Stimulated activated CD4-positive, alpha-beta T cell treated with anti-CD3 and anti-CD28 coated beads, Interleukin-1b, Interleukin-23, amount 100 ng/mL, for 4 hours (primary cell): Measurements from ENCODE around the gene INPP4A.
A peak's percentile ranks its signal among the peaks of the same experiment; 100 is the strongest.

Source experiments
- DNase-seq, 2 donors: peaks; one replicate each; pipeline ENCODE4 v3.0.0-alpha.2; 2020; ENCODE audit warnings: low read depth in 2 of 2

Gene INPP4A

DNA sequence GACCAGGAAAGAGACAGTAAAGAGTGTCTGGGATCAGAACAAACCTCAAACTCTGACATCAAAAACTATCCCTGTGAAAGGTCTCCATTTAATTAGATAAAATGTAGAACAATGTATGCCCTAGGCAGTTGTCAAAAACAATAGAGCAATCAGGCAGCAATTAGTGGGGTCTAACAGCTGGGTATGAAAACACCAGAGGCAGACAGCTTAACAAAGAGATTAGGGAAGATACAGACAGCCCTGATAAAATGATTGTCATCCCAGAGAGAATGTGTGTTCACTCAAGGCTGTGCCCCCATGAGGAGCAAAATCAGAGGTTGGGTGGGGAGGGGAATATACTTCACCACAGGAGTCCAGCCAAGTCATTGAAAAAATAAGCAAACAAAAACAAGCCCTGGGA is 50.0 kb downstream of the INPP4A start:
- DNase-seq = no peak

DNA sequence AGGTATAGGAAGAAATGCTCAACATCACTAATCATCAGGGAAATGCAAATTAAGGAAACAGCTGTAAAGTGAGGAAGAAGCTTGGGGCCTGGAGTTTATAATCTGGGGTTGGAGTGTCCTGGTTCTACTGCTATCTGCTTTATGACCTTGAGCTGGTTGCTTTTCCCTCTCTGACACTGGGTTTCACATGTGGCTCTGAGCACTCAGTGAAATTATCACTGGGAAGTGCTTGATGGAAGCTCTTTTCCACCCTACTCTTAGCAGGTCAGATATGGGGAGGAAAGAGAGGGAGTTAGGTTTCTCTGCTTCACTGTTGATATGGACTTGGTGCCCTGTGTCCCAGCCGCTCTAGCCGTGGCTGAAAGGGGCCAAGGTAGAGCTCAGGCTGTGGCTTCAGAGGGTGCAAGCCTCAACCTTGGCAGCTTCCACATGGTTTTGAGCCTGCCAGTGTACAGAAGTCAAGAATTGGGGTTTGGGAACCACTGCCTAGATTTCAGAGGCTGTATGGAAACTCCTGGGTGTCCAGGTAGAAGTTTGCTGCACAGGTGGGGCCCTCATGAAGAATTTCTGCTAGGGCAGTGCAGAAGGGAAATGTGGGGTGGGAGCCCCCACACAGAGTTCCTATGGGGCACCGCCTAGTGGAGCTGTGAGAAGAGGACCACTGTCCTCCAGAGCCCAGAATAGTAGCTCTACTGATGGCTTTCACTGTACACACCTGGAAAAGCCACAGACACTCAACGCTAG is 52.3 kb downstream of the INPP4A start:
- DNase-seq = no peak

DNA sequence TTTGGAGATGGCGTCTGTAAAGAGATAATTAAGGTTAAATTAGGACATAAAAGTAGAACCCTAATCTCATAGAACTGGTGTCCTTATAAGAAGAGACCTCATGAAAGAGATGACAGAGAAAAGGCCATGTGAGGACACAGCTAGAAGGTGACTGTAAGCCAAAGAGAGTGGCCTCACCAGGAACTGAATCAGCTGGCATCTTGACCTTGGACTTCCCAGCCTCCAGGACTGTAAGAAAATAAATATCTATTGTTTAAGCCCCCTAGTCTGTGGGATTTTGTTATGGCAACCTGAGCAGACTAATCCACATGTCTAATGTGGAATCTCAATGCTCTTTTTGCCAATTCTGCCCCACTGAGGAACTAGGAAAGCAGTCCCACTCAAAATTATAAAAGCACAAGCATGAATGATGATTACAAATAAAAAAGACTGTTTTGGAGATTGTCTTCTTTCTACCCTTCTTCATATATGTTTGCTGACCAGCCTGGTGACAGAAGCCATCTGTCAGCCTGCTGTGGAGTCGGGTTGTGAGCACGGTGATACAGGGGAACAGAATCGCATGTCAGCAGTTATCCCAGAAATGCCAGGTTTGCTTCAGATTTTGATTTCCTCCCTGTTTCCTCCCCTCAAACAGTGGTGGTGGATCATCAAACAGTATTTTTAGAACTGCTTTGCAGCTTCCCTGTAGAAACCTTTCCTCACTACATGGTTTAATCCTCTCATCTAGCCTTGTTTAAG is 54.2 kb downstream of the INPP4A start:
- no peak for DNase-seq

DNA sequence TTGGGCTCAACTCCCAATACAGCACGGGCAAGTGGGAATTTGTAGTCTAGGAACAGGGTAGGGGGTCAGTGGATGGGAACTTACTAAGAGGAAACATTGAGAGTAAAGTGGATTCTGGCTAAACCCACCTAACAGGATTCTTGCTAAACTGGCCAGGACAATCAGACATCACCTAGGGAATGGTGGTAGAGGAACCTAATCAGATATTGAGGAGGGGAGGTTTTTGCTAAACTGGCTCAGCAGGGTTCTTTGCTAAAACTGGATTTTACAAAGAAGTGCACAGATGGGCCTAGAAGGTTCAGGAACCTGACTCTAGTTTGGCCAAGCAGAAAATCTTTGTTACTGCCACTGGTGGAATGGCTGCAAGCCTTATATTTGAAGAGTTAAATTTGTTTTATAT is 55.9 kb downstream of the INPP4A start:
- no peak for DNase-seq

DNA sequence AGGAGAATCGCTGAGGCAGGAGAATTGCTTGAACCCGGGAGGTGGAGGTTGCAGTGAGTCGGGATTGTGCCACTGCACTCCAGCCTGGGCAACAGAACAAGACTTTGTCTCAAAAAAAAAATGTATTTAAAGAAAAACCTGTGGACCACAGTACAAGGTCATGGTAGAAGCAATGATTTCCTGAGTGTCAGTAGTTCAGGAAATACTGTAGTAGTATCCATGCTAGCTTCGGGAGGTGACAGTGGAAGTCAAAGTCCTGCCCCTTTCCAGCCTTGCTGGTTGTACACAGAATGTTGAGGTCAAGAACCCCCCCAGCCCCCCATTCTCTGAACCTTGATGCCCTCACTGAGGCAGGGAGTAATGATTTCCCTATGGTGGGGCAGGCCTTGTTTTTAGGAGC is 56.6 kb downstream of the INPP4A start:
- no peak for DNase-seq

DNA sequence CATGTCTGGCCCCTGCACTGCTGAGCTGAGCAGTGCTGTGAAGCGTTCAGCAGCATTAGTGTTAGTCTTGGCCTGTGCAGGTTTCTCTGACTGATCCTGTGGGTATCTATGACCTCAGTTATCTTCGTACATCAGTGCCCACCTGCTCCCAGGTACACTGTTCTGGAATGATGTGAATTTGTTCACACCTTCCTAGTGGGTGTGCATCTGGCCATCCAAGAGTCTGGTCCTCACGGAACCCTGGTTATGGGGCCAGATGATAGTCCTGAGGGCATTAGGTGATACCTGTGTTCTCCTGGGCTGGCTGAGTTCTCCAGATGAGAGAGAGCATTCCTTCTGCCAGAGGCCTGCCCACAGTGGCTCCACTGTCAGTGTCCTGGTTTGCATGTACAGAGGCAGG is 57.2 kb downstream of the INPP4A start:
- DNase-seq = no peak

DNA sequence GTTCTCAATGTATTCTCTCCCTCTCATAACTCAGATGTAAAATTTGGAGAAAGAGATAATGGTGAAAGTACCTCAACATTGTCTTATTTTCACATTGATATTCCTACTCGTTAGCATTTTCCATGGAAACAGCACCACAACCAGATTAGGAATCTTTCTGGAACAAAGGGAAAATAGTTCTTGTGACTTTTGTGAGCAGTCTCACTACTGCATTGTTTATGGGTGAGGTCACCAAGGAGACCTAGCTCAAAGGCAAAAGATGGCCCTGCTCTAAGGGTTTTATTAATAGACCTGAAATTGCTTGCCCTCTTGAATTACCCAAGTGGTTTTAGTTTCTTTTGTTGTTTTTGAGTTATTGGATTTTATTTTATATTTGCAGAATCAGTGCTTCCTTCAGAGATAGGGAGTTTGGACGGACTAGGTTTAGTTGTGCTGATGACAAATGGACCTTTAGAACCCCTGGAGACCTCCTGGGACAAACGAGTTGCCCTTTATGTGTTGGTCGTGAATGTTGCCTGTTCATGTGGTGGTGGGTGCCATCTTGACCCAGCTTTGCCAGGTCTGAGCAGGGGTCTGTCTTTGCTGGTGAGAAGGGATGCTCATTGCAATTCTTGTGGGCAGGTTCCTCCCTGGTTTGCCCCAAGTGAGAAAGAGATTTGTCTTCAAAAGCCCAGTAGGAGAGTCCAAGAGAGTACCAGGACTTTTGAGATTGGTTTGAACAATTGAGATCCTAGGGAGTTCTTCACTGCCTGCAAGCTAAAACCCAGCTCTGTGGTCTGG is 58.1 kb downstream of the INPP4A start:
- DNase-seq = no peak

DNA sequence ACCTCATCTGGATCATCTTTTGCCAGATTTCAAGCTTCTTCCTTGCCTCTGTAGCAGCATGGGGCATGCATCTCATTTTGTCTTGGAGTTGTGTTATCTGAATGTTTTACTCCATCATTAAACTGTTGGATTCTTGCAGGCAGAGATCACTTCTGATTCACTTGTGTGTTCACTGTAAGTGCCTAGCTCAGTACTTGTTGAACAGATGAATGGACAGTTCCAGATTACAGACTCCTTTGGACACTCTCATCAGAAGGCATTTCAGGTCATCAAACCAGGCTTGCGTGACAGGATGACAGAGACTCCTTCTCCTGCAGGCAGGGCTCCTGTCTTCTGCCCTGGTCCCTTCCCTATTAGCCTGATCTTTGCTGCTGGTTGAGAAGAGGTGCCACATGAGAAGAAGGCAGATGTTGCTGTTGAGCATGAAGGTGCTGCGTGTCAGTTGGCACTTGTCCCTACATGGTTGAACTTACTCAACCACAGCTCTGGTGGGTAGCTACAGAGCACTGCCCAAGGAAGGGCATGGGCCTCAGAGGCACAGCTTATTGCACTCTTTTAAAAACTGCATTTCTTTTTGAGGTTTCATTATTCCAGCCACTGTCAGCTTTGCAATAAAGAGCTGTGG is 58.9 kb downstream of the INPP4A start:
- no peak for DNase-seq

DNA sequence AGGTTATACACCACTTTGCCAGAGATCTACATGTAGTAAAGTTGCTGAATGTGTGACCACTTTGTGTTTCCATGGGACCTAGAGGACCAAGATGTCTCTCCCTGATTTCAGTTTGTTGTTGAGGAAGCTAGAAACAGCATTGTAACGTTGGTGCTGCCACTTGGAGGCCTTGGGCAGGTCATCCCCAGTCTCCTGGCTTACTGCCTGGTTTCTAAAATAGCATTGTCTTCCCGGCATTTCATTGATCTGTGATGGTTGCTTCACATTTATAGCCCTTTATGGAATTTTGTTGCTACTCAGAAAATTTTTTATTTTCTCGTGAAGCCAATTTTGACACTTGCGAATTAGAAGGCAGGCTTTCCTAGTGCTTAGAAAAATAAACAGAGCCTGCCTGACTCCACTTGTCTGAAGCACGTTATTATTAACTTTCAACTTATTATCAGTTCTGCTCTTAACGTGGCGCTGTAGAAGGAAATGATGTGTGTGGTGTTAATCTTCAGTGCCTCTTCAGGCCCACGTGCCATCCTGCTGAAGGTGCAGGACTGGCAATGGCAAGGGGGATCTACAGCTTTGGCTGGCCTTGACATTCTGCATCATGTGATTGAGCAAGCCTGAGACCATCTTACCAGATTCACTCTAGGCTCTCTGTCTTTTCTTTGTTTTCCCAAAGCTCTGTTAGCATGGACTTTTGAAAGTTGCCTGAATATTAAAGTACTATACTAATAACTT is 59.9 kb downstream of the INPP4A start:
- DNase-seq = no peak

DNA sequence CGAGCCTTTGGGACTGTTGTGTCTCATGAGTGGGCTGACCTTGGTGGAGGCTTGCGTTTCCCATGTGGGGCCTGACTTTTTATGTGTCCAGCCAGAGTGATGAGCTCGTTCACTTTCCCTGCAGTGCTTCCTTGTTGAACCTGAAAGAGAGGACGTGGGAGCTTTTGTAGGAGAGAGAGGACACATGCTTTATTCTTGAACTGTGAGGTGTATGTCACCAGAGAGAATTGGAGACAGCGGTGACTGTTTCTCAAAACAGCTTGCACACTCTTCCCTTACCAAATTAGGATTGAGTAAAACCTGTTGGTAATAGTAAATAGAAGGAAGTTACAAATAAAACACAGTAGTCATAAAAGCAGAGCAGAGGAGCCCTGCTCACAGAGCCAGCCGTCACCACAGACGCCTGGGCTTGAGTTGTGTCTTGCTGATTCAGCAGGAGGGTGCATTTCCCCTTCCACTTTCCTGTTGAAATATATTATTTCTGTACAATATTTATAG is 60.7 kb downstream of the INPP4A start:
- no peak for DNase-seq

DNA sequence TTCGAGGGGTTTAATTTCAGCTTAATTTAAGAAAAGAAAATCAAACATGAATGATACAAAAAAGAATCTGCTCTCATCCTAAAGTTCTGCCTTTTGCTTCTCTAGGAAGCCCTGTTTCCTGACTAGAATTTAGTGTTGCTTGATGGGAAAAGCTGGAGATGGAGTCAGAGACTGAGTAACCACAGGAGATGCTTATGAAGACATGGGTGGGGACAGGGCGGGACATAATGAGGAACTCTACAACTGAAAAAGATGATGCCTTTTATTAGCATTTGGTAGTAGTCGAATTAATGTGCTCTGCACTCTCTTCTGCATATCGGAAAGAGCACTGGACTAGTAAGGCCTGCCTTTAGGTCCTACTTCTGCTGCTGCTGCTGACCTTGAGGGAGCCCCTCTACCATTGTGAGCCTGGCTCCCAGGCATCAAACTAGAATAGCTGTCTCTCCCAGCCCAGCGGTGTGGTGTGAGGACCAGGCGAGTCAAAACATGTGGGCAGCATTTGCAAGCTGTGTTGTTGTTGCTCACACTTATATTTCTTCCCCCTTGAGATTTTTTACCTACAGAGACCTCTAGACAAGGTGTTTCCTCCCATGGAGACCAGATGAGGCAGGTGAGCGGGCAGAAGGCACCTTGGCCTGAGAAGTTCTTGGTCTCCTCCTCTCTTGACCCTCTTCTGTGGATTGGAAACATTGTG is 61.5 kb downstream of the INPP4A start:
- no peak for DNase-seq

DNA sequence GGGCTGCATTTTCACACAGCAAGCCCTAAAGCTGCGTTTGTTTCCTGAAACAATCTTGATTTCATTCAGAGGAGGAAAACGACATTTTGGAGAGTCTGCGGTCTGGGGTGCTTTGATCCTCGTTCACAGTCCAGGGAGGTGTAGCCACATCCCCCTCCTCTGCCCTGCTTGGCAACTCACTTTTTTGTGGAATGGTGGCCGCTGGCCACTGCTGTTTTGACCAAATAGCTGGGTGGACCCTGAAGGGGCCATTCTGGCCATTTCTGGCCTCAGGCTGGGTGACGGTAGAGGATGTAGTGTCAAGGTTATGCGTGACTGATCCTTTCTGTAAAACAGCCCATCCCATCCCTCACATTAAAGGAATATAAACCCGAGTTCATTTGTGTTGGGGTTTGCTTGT is 62.2 kb downstream of the INPP4A start:
- DNase-seq = no peak

DNA sequence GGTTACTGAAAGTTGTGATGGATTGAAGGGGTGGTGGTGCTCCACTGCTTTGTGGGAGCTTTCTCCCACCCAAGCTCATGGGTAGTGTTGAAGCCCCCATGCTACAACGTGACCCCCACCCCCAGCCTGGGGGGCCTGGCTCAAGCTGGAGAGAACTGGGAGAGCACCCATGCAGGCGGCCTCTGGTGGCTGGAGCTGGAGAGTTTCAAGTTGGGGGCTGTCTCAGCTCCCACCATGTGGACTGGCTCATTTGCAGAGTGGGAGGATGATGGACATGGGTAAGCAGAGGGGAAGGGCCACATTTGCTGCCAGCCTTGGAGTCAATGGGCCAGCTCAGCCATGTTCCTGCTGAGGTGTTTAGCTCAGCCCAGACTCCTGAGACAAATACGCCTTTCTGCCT is 62.8 kb downstream of the INPP4A start:
- DNase-seq = no peak

DNA sequence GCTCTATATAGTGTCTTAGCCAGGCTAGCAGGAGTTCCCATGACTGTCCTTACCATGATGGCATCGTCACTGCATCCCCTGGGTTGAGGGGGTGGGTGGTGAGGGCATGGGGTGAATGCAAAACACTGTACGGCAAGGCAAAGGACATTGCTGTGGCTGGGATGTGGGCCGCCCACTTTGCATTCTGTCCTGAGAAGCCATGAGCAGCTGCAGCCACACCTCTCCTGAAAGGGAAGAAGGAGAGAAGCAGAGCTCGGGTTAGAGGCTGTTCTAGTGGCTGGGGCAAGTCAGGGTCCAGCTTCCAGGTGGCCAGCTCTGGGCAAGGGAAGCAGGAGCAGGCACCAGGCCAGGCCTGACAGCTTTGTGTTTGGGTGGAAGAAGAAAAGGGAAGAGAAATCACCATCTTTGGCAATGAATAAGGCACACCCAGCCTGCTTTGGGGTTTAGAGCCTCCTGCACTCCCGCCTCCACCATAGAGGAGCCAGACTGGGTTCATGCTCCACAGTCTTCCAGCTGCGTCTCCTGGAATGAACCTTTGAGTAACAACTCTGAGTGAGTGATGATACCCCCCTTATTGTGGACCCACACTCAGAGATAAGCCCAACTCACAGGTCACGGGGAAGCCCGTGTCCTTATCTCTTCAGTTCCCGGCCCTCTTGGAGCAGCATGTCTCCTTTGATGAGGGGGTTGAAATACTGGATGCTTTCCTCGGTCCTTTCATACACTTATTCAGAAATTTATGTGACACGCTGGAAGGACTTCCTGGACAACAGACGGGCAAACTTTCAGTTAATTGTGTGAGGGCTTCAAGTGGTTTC is 63.4 kb downstream of the INPP4A start:
- DNase-seq = no peak

DNA sequence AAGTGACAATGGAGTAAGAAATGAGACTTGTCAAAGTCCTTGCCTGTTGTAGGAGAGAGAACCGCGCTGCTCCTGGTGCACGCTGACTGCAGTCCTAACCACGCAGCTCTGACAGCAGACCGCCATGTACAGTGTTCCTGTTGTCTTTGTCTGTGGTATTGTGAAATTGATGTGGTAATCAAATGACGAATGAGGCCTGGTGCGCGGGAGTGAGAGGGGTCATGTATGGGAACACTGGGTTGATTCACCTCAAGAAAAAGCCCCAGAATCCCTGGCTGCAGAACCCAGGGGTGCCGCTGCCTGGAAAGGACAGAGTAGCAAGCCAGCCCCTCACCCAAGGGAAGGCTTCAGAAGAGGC is 64.0 kb downstream of the INPP4A start:
- DNase-seq = peak in 1 of 2 donors; percentile 32

DNA sequence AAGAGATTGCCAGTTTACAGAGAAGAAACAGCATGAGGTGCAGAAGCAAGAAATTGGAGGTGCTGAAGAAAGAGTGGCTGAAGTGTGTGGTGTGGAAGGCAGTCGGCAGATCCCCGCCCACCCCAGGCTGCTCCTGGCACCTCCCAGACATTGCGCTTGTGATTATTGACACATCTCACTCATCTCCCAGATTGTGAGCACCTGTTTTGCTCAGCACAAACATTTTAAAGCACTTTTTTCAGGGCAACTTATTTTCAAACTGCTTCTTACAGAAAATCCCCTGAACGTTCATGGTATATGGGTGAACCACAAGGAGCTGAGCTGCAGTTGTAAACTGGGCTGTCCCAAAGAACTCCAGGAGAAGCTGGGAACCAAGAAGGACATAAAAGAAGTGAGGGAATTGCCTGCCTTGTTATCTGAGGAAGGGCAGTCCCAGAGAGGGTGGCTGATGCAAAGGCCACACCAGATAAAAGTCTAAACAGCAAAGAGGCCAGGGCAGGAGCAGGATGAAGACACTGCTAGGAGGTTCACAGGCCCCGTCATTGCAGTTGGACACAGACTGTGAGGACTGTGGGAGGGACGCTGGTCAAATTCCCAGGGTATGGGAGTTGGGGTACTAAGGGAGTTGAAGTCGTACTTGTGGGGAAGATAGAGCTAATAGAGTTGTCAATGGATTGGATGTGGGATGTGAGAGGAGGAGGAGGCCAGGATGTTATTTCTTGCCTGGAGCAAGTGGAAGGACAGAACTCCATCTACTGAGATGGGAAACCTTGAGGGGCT is 65.1 kb downstream of the INPP4A start:
- no peak for DNase-seq

DNA sequence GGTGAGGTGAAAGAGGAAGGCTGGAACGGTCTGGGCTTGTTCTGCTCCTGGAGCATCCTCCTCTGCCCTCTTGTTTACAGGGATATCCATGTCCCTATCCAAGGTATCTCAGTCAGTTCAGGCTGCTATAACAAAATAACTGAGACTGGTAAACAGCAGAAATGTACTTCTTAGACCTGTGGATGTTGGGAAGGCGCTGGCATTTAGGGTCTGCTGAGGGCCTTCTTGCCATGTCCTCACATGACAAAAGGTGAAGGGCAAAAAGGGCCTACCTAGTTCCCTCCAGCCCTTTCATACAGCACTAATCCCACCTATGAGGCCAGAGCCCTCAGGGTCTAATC is 65.6 kb downstream of the INPP4A start:
- no peak for DNase-seq

DNA sequence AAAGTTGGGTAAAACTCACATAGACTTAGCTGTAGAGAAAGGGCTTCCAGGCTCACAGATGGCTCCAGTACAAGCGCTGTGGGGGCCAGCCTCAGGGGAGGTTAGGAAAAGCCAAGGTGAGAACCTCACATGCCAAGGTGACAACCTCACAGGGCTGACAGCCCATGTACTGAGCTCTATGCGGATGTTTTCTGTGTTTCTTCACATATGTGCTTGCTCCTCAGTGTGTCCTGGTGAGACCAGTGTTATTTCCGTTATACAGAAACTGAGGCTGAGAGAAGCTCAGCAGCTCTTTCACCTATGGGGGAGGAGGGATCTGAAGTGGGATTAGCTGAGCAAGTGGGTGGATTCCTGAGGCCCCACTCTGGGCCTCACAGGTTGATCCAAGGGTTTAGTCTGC is 67.3 kb downstream of the INPP4A start:
- no peak for DNase-seq

DNA sequence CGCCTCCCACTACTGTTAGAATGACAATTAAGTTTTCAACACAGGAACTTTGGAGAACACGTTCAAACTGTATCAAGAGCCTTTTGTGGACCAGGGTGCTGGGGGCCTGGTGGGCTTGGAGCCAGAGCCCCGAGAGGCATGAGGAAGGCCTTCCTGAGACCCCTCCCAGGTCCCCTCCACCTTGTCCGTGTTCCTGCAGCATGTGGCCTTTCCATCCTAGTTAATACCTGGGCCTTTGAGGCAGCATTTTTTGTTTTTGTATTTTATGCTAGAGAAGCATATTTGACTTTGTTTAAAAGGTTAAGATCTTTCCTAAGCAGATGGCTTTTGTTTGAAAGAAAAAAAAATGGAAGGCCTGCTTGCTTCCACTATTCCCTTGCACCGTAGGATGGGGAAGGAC is 68.0 kb downstream of the INPP4A start:
- no peak for DNase-seq
